IMR-90 (cell line): ENCODE measurements around the gene VARS2. TPM values are rescaled to one million over a fixed set of nuclear protein-coding genes. Genes with fewer than 3 reads are reported as not detected.

Experiments used
- ATAC-seq: fragments of 200-7000 bp; cut with Tn5 transposase; 2 replicates; pipeline ENCODE4 v1.9.1; 2020; ENCODE audit warnings: low read depth, mild to moderate bottlenecking, moderate library complexity
- BruUV-seq: library from RNA; stranded (reverse); fragments of 400-500 nt; replicated peaks from 2 replicates; lab custom pipeline; 2021; lab: Mats Ljungman, UMichigan
- CTCF ChIA-PET: fragments of 300-600 bp; formaldehyde crosslinking; extraction: SDS; loops from one replicate; lab custom pipeline; 2021; ENCODE audit warnings: antibody characterized with exemption; lab: Yijun Ruan, JAX
- POLR2A ChIA-PET: fragments of 300-600 bp; sonication (Branson Sonifier 250); formaldehyde crosslinking; loops from one replicate; lab custom pipeline; 2022; ENCODE audit warnings: antibody characterized with exemption; ENCODE audit not compliant: unreplicated experiment; lab: Charles Lee
- DNase-seq: peaks from one replicate; pipeline ENCODE4 v3.0.0; 2013
- H2AFZ ChIP-seq: replicated peaks from 2 replicates; pipeline ENCODE3; 2013; ENCODE audit warnings: low read length, mild to moderate bottlenecking; ENCODE audit not compliant: poor library complexity
- H2AK5ac ChIP-seq: 2 replicates; pipeline ENCODE4 v1.6.1; 2013; ENCODE audit warnings: low read depth, low read length, inconsistent platforms
- H2AK9ac ChIP-seq: replicated peaks from 2 replicates; pipeline ENCODE3; 2013; ENCODE audit warnings: mild to moderate bottlenecking, low read depth, low read length, moderate library complexity; ENCODE audit not compliant: poor library complexity
- H2BK120ac ChIP-seq: 2 replicates; pipeline ENCODE4 v1.6.1; 2013; ENCODE audit warnings: low read depth, low read length, inconsistent platforms
- H2BK15ac ChIP-seq: 3 replicates; pipeline ENCODE4 v1.6.1; 2013; ENCODE audit warnings: low read depth, low read length, inconsistent platforms
- H2BK20ac ChIP-seq: 2 replicates; pipeline ENCODE4 v1.6.1; 2013; ENCODE audit warnings: low read depth, mild to moderate bottlenecking, inconsistent platforms, low read length, moderate library complexity
- H2BK5ac ChIP-seq: 2 replicates; pipeline ENCODE4 v1.6.1; 2013; ENCODE audit warnings: mild to moderate bottlenecking, low read depth, low read length, inconsistent platforms; ENCODE audit not compliant: poor library complexity, severe bottlenecking
- H3K14ac ChIP-seq: replicated peaks from 2 replicates; pipeline ENCODE4 v1.6.1; 2013; ENCODE audit warnings: low read depth, low read length, inconsistent platforms
- H3K18ac ChIP-seq: 2 replicates; pipeline ENCODE4 v1.6.1; 2013; ENCODE audit warnings: low read depth, low read length, control low read depth
- H3K23ac ChIP-seq: 2 replicates; pipeline ENCODE4 v1.6.1; 2013; ENCODE audit warnings: low read depth, low read length, inconsistent platforms
- H3K27ac ChIP-seq: 2 replicates; pipeline ENCODE4 v1.5.1; 2013; ENCODE audit warnings: mild to moderate bottlenecking, control low read depth, low read length; ENCODE audit not compliant: insufficient read depth
- H3K27me3 ChIP-seq: 2 replicates; pipeline ENCODE4 v1.6.1; 2013; ENCODE audit warnings: low read length; ENCODE audit not compliant: control insufficient read depth, insufficient read depth
- H3K36me3 ChIP-seq: 2 replicates; pipeline ENCODE4 v1.6.1; 2013; ENCODE audit warnings: low read length, mixed read lengths; ENCODE audit not compliant: control insufficient read depth, insufficient read depth
- H3K4ac ChIP-seq: 2 replicates; pipeline ENCODE4 v1.6.1; 2013; ENCODE audit warnings: low read depth, low read length, inconsistent platforms
- H3K4me1 ChIP-seq: 2 replicates; pipeline ENCODE4 v1.6.1; 2013; ENCODE audit warnings: low read length, mixed read lengths; ENCODE audit not compliant: control insufficient read depth, insufficient read depth
- H3K4me2 ChIP-seq: 2 replicates; pipeline ENCODE4 v1.6.1; 2013; ENCODE audit warnings: low read depth, mild to moderate bottlenecking, control low read depth, low read length, moderate library complexity
- H3K4me3 ChIP-seq: 2 replicates; pipeline ENCODE4 v1.5.1; 2013; ENCODE audit warnings: low read depth, mild to moderate bottlenecking, control low read depth, low read length, moderate library complexity; ENCODE audit not compliant: insufficient read depth
- H3K56ac ChIP-seq: 2 replicates; pipeline ENCODE4 v1.6.1; 2013; ENCODE audit warnings: low read length, inconsistent platforms; ENCODE audit not compliant: insufficient read depth; ENCODE audit errors: extremely low read depth
- H3K79me1 ChIP-seq, 2 experiments: 2 replicates each; pipeline ENCODE4 v1.6.1; 2013; ENCODE audit warnings: low read length in 2 of 2, inconsistent platforms in 1 of 2, low read depth in 1 of 2
- H3K9ac ChIP-seq: 2 replicates; pipeline ENCODE4 v1.6.1; 2013; ENCODE audit warnings: low read depth, low read length, control low read depth
- H3K9me1 ChIP-seq: 2 replicates; pipeline ENCODE4 v1.6.1; 2013; ENCODE audit warnings: low read length, inconsistent platforms; ENCODE audit not compliant: insufficient read depth
- H3K9me3 ChIP-seq: 2 replicates; pipeline ENCODE4 v1.6.1; 2013; ENCODE audit warnings: low read length; ENCODE audit not compliant: control insufficient read depth, insufficient read depth
- H4K20me1 ChIP-seq: 2 replicates; pipeline ENCODE4 v1.6.1; 2013; ENCODE audit warnings: low read length, inconsistent platforms; ENCODE audit not compliant: insufficient read depth
- H4K5ac ChIP-seq: 2 replicates; pipeline ENCODE4 v1.6.1; 2013; ENCODE audit warnings: mild to moderate bottlenecking, low read depth, low read length, control low read depth
- H4K8ac ChIP-seq, 2 experiments: 2 replicates each; pipeline ENCODE4 v1.6.1; 2013; ENCODE audit warnings: low read depth in 2 of 2, low read length in 2 of 2, control low read depth in 1 of 2, inconsistent platforms in 1 of 2
- H4K91ac ChIP-seq: 2 replicates; pipeline ENCODE4 v1.6.1; 2013; ENCODE audit warnings: low read depth, low read length, inconsistent platforms; ENCODE audit not compliant: insufficient read depth
- BHLHE40 ChIP-seq: fragments of 150-350 bp; IDR thresholded peaks from 2 replicates; pipeline ENCODE4 v1.6.1; 2016; ENCODE audit warnings: mild to moderate bottlenecking, low read depth, low read length
- CEBPB ChIP-seq: IDR thresholded peaks from 2 replicates; pipeline ENCODE4 v1.6.1; 2012; ENCODE audit warnings: low read depth, low read length, improper control_type of control experiment
- ELK1 ChIP-seq: fragments of 150-350 bp; IDR thresholded peaks from 2 replicates; pipeline ENCODE4 v1.6.1; 2016; ENCODE audit warnings: low read depth, mild to moderate bottlenecking, low read length, moderate library complexity, borderline replicate concordance
- FOS ChIP-seq: fragments of 150-350 bp; IDR thresholded peaks from 2 replicates; pipeline ENCODE4 v1.6.1; 2016; ENCODE audit warnings: low read depth, low read length
- MAFK ChIP-seq: IDR thresholded peaks from 2 replicates; pipeline ENCODE4 v1.6.1; 2012; ENCODE audit warnings: low read depth, low read length, improper control_type of control experiment
- MAZ ChIP-seq: IDR thresholded peaks from 2 replicates; pipeline ENCODE4 v1.6.1; 2012; ENCODE audit warnings: low read depth, mild to moderate bottlenecking, low read length, improper control_type of control experiment, moderate library complexity, borderline replicate concordance
- POLR2A ChIP-seq: IDR thresholded peaks from 2 replicates; pipeline ENCODE4 v1.6.1; 2012; ENCODE audit warnings: mild to moderate bottlenecking, low read depth, low read length
- RAD21 ChIP-seq: IDR thresholded peaks from 2 replicates; pipeline ENCODE4 v1.6.1; 2012; ENCODE audit warnings: low read length, improper control_type of control experiment
- RFX5 ChIP-seq: IDR thresholded peaks from 2 replicates; pipeline ENCODE4 v1.8.0; 2012; ENCODE audit warnings: low read depth, mild to moderate bottlenecking, low read length, moderate library complexity
- SMC3 ChIP-seq: fragments of 150-350 bp; IDR thresholded peaks from 2 replicates; pipeline ENCODE4 v1.6.1; 2016; ENCODE audit warnings: low read depth, mild to moderate bottlenecking, antibody characterized with exemption, low read length, moderate library complexity
- USF2 ChIP-seq: fragments of 150-350 bp; IDR thresholded peaks from 2 replicates; pipeline ENCODE4 v1.6.1; 2017; ENCODE audit warnings: mild to moderate bottlenecking, antibody characterized with exemption, low read length, low read depth
- dilution Hi-C: fragments of 300-500 bp; cut with HindIII; formaldehyde crosslinking; loops from one replicate; pipeline ENCODE4 v1.14.3; 2018; ENCODE audit warnings: low sequenced_read_pairs; ENCODE audit not compliant: unreplicated experiment
- in situ Hi-C: fragments of 300-500 bp; cut with MboI; formaldehyde crosslinking; loops from 3 replicates; pipeline ENCODE4 v1.14.3; 2019; ENCODE audit warnings: low sequenced_read_pairs, inconsistent platforms, mixed read lengths
- intact Hi-C: fragments of 100-400 bp; cut with micrococcal nuclease; formaldehyde crosslinking; loops from 2 replicates; pipeline ENCODE4 v1.10.0; 2022
- polyA plus RNA-seq, 3 experiments: library from polyadenylated mRNA; depleted of rRNA; stranded (reverse); fragments of >200 nt; gene quantifications; 2 replicates each; pipeline ENCODE4 v1.2.3, GENCODE V29; 2012; ENCODE audit warnings: low replicate concordance in 1 of 3
- total RNA-seq: library from RNA; depleted of rRNA; stranded (reverse); fragments of >200 nt; gene quantifications from 2 replicates; pipeline ENCODE4 v1.2.3, GENCODE V29; 2012

VARS2 gene
- total and polyA plus RNA-seq, 2 of the 4 experiments (the other 2 are of a cell fraction) = 7.2 to 14.0 TPM

GRCh38 chr6:30901436-30901835, 12.6 kb upstream of the VARS2 start:
- no peak overlapping the region for H3K4ac ChIP-seq
- no peak overlapping the region for H3K18ac ChIP-seq
- H3K4me3 ChIP-seq = no peak overlapping the region
- DNase-seq (no peak), ATAC-seq (no peak)
- no peak overlapping the region for H3K27ac ChIP-seq
- H3K27me3 ChIP-seq = no peaks in the 10 kb centered on the region
- ChIA-PET POLR2A (interaction anchor here (0.6 kb wide), 1 partner anchor 13 kb away, joined by 3 read pairs; no protein-coding TSS in a partner anchor), CTCF (no interaction called here)
- no peak overlapping the region for H2AFZ ChIP-seq
- H4K20me1 ChIP-seq = no peaks in the 10 kb centered on the region
- H2BK20ac ChIP-seq = no peak overlapping the region
- H3K9me1 ChIP-seq = no peaks in the 10 kb centered on the region
- no peak overlapping the region for H3K4me2 ChIP-seq
- no peaks in the 10 kb centered on the region for H3K4me1 ChIP-seq
- no peak overlapping the region for H2BK15ac ChIP-seq
- in situ Hi-C loops = no loop called here
- BruUV-seq = no TSS peak
- no peak overlapping the region for H2BK5ac ChIP-seq
- no peak overlapping the region for H3K23ac ChIP-seq
- no peak overlapping the region for H4K91ac ChIP-seq
- dilution Hi-C loops = no loop called here
- H4K5ac ChIP-seq = no peak overlapping the region
- no peak overlapping the region for H4K8ac ChIP-seq
- TF ChIP-seq FOS = no peak
- TF ChIP-seq BHLHE40 = no peak
- no peak for TF ChIP-seq RAD21
- no peak for TF ChIP-seq USF2
- no peak for TF ChIP-seq SMC3
- no peak for TF ChIP-seq MAFK
- TF ChIP-seq CEBPB = no peak
- TF ChIP-seq MAZ = no peak
- TF ChIP-seq RFX5 = no peak
- TF ChIP-seq ELK1 = no peak
- TF ChIP-seq POLR2A = no peak
- intact Hi-C loops = no loop called here
- no peak overlapping the region for H3K9ac ChIP-seq
- H3K36me3 ChIP-seq = peaks cover 32% of the 10 kb centered on the region
- H3K14ac ChIP-seq = no peak overlapping the region
- H3K79me1 ChIP-seq = no peaks in the 10 kb centered on the region
- no peak overlapping the region for H2AK5ac ChIP-seq
- no peak overlapping the region for H2AK9ac ChIP-seq
- no peak overlapping the region for H2BK120ac ChIP-seq
- H3K56ac ChIP-seq = no peak overlapping the region
- no peaks in the 10 kb centered on the region for H3K9me3 ChIP-seq
